BE2C (cell line): ENCODE data around the gene COL25A1.

Experiments used
- DNase-seq: peaks from one replicate; pipeline ENCODE4 v3.0.0-alpha.2; 2020
- H3K27me3 ChIP-seq: fragments of 250-450 bp; sonication (Bioruptor Pico); 2 replicates; pipeline ENCODE4 v1.5.1; 2020; ENCODE audit warnings: mild to moderate bottlenecking
- H3K36me3 ChIP-seq: fragments of 250-450 bp; sonication (Bioruptor Pico); 2 replicates; pipeline ENCODE4 v1.5.1; 2020; ENCODE audit warnings: mild to moderate bottlenecking
- H3K4me1 ChIP-seq: fragments of 250-450 bp; sonication (Bioruptor Pico); 2 replicates; pipeline ENCODE4 v1.5.1; 2020
- H3K4me3 ChIP-seq: 2 replicates; pipeline ENCODE4 v1.5.1; 2011; ENCODE audit warnings: low read depth, low read length
- H3K9me3 ChIP-seq: fragments of 250-450 bp; sonication (Bioruptor Pico); 2 replicates; pipeline ENCODE4 v1.5.1; 2020
- TF ChIP-seq, protein P1 (sequence below): IDR thresholded peaks from 2 replicates; pipeline ENCODE4 v1.5.1; 2012; ENCODE audit warnings: mild to moderate bottlenecking, low read depth, low read length

The COL25A1 gene

DNA sequence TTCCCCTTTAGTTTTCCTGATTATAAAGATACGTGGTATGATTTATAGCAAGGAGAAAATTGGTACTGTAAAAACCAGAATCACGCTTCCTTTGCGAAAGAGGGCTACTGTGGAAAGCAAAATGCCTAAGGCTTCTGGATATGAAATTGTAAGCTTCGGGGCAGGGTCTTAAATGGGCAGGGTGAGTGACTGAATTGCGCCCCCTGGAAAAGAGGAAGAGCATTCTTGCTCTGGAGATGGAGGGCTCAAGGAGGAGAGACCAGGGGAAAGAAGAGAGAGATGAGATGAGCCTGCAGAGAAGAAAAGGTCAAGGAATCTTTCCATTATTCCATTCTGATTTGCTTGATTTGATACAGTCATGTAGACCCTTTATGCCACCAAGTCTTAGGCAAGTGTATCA is 526.5 kb downstream of the COL25A1 start:
- TF ChIP-seq, protein P1, sequence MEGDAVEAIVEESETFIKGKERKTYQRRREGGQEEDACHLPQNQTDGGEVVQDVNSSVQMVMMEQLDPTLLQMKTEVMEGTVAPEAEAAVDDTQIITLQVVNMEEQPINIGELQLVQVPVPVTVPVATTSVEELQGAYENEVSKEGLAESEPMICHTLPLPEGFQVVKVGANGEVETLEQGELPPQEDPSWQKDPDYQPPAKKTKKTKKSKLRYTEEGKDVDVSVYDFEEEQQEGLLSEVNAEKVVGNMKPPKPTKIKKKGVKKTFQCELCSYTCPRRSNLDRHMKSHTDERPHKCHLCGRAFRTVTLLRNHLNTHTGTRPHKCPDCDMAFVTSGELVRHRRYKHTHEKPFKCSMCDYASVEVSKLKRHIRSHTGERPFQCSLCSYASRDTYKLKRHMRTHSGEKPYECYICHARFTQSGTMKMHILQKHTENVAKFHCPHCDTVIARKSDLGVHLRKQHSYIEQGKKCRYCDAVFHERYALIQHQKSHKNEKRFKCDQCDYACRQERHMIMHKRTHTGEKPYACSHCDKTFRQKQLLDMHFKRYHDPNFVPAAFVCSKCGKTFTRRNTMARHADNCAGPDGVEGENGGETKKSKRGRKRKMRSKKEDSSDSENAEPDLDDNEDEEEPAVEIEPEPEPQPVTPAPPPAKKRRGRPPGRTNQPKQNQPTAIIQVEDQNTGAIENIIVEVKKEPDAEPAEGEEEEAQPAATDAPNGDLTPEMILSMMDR = no peak
- DNase-seq = no peak

DNA sequence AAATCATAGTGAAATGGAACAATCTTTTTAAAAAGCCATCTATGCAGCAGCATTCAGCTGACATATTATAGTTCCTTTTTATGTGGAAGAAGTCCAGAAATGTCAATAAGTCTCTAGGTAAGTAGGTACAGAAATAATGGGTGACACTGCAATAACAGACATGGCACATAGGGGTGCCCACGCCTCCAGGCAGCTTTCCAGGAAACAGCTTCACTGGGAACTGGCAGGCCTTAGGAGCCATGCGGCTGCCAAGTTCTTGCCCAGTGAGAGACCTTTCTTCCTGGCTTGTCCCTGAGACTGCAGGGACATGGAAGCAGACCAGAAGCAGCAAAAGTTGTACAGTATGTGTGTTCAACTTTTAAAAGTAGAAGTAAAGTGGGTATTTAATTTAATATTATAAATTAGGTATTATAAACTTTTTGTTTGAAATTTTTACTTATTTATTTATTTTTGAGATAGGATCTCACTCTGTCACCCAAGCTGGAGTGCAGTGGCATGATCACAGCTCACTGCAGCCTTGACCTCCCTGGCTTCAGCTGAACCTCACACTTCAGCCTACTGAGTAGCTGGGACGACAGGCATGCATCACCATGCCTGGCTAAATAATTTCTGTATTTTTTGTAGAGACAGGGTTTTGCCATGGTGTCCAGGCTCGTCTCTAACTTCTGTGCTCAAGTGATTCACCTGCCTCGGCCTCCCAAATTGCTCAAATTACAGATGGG is 527.5 kb downstream of the COL25A1 start:
- Histone ChIP-seq H3K4me3 (no peak overlapping the region), H3K9me3 (no peaks in the 10 kb centered on the region), H3K4me1 (no peaks in the 10 kb centered on the region), H3K36me3 (no peaks in the 10 kb centered on the region), H3K27me3 (peaks cover 3% of the 10 kb centered on the region; the same call in 1 of the 2 replicates)
- TF ChIP-seq, protein P1 = no peak
- DNase-seq = no peak

More for the DNA sequence above, 526.5 kb downstream of the COL25A1 start:
- Histone ChIP-seq H3K4me1 (no peaks in the 10 kb centered on the region), H3K9me3 (no peaks in the 10 kb centered on the region), H3K4me3 (no peak overlapping the region), H3K36me3 (no peaks in the 10 kb centered on the region), H3K27me3 (peaks cover 3% of the 10 kb centered on the region; the same call in 1 of the 2 replicates)

DNA sequence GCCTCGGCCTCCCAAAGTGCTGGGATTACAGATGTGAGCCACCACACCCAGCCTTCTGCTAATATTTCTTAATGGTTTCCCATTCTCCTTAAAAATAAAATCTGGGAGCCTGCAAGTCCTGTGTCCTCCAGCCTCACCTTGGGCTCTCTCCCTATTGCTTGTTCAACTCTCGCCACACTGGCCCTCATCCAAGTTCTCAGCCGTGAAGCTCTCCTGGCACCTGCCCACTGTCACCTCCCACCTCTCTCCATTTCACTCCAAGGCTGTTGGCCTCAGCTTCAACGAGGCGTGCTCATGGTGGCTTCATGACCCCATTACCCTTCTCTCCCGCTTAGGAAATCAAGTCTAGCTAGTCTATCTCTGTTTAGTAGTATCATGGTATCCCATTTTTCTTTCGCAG is 530.1 kb downstream of the COL25A1 start:
- H3K4me3 ChIP-seq = no peak overlapping the region
- no peaks in the 10 kb centered on the region for H3K27me3 ChIP-seq
- DNase-seq = no peak
- H3K9me3 ChIP-seq = no peaks in the 10 kb centered on the region
- TF ChIP-seq, protein P1 = no peak
- no peaks in the 10 kb centered on the region for H3K4me1 ChIP-seq
- H3K36me3 ChIP-seq = no peaks in the 10 kb centered on the region

DNA sequence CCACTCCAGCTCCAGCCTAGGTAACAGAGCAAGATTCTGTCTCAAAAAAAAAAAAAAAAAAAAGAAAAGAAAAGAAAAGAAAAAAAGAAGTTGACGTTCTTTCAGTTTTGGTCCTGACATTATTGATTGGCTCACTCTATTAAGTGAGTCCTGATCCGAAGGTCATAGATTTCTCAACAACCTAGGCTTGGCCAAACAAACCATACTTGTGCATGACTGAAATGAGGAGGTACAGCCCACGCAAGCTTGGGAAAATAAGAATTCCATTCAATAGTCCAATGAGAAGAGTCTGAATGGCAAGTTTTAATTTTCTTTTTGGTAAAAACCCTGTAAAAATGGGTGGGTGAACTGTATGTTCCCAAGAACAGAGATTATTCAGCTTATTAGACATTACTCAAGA is 536.4 kb downstream of the COL25A1 start:
- H3K4me1 ChIP-seq = no peaks in the 10 kb centered on the region
- TF ChIP-seq, protein P1 = no peak
- no peak overlapping the region for H3K4me3 ChIP-seq
- no peaks in the 10 kb centered on the region; the same call in 1 of the 2 replicates for H3K9me3 ChIP-seq
- DNase-seq = no peak
- H3K27me3 ChIP-seq = peaks cover 33% of the 10 kb centered on the region
- no peaks in the 10 kb centered on the region for H3K36me3 ChIP-seq

DNA sequence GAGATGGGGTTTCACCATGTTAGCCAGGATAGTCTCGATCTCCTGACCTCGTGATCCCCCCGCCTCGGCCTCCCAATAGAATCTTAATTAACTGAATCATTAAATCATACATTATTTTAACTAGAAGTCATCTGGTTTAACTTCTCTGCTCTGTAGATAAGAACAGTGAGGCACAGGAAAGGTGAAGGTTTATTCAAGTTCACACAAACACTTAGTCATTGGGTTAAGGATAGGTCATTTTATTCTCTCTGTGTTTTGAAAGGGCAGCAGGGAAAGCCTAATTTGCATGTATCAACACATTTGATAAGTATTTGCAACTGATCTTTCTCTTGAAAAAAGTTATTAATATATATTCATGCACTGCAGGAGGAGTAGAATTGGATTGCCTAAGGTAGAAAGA is 538.5 kb downstream of the COL25A1 start:
- no peak for DNase-seq
- H3K9me3 ChIP-seq = no peaks in the 10 kb centered on the region; the same call in 1 of the 2 replicates
- H3K4me3 ChIP-seq = no peak overlapping the region
- peaks cover 51% of the 10 kb centered on the region for H3K27me3 ChIP-seq
- no peaks in the 10 kb centered on the region for H3K36me3 ChIP-seq
- no peaks in the 10 kb centered on the region for H3K4me1 ChIP-seq
- TF ChIP-seq, protein P1 = no peak

DNA sequence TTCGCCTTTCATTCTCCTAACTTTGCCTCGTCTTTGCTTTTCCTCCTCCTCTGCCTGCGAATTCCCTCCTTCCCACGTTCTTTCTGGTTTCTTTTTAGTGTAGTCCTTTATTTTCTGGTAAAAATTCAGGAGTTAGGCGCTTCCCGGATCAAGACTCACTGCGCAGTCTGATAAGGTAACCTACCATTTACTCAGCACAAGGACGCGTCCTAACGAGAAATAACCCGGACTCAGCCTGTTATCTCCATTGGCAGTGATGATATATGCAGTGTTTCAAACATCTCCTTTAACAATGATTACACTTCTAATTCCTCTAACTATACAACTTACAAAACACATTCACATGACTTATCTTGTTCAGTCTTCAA is 539.2 kb downstream of the COL25A1 start:
- Histone ChIP-seq H3K36me3 (no peaks in the 10 kb centered on the region), H3K9me3 (no peaks in the 10 kb centered on the region; the same call in 1 of the 2 replicates), H3K27me3 (peaks cover 58% of the 10 kb centered on the region), H3K4me1 (no peaks in the 10 kb centered on the region), H3K4me3 (no peak overlapping the region; the same call in 1 of the 2 replicates)
- TF ChIP-seq, protein P1 = no peak
- DNase-seq = no peak
